HG03039 (cell line): ENCODE results near the gene SULF2.

Experiments used
- ATAC-seq: cut with Tn5 transposase; IDR thresholded peaks from one replicate; pipeline ENCODE4 v1.9.1; 2021; ENCODE audit warnings: mild to moderate bottlenecking, moderate library complexity; ENCODE audit not compliant: unreplicated experiment

The SULF2 gene

DNA sequence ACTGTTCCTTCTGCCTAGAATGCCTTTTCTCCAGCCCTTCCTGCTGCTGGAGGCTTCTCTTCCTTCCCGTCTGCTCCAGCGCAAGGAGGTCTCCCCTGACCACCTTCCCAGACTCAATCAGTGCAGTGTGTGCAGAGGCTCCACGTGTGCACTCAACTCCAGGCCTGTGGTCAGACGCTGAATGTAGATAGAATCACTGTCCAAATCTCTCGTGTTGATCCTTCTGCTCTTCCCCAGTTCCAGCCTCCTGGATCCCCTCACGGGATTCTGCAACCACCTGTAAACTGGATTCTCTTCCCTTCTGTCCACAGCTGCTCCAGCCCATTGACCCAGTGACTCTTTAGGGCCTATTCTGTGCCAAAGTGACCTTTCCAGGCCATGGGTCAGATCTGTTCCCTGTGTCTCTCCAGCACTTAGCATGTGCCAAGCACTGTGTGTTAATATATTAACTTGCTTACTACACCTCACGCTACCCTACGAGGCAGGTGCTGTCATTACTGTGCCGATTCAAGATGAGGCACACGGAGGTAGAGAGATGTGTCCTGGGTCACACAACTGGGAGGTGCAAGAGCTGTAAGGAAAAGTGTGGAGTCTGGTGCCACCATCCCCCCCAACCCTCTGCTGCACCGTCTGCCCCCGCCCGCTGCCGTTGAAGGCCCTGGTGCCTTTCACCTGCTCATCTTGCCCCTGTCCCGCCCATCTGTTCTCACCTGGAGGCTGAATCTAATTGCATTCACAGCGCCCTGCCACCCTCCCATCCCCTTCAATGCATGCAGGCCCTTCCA, 112.2 kb downstream of the SULF2 start:
- ATAC-seq: no peak

DNA sequence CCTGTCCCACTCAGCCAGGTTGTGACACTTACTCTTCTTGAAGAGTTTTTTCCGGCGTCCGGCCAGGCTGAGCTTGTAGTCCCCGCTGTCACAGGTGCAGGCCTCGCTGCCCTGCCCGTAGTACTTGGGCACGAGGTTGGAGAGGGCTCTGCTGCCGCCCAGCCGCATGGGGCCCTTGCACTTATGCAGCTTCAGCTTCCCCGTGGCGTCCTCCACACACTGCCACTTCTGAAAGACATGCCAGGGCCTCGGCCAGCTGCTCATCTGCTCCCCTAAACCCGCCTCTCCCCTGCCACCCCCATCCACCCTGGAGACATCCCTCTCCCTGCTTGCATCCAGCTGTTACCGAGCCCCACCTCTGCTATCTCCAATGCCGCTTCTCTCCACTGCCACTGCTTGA, 113.1 kb downstream of the SULF2 start:
- ATAC-seq: no peak

DNA sequence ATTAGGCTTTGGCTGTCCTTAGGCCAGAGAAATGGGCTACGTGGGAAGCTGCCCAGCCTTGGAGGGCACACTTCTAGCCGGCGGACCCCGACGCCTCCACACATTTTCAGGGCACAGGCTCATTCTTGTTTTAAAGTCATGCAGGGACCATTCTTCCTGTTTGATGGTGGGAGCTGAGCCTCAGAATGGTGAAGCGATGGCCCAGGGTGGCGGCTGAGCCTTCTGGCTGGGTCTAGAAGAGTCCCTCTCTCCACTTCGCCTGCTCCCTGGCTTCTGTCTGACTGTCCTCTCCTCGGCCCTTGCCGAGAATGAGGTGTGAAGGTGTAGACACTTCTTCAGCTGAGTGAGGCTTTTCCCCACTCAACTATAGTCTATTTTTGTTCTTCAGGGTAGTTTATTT, 114.4 kb downstream of the SULF2 start:
- no peak for ATAC-seq

DNA sequence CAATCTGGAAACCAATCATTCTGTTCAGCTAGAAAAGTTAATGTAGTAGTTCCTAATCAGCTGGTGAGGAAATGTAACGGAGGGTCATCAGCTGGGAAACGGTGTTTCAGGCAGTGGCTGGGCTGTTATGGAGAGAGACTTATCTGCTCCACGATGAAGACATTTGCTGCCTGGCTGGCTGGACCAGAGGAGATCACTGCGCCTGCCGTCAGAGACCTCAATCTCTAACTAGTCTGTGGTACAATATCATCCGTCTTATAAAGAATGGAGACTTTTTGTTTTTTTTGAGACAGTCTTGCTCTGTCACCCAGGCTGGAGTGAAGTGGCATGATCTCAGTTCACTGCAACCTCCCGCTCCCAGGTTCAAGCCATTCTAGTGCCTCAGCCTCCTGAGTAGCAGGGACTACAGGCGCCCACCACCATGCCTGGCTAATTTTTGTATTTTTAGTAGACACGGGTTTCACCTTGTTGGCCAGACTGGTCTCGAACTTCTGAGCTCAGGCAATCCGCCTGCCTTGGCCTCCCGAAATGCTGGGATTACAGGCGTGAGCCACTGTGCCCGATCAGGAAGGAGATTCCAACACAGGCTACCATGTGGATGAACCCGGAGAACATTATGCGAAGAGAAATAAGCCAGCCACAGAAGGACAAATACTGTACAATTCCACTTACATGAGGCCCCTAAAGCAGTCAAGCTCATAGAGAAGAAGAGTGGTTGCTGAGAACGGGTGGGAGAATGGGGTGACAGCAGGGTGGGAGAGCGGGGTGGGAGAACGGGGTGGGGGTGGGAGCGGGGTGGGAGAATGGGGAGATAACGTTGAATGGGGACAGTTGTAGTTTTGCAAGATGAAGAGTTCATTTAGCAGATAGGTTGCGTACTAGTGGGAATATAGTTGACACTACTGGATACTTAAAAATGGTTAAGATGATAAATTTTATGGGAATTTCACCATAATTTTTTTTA, 115.1 kb downstream of the SULF2 start:
- ATAC-seq: no peak

DNA sequence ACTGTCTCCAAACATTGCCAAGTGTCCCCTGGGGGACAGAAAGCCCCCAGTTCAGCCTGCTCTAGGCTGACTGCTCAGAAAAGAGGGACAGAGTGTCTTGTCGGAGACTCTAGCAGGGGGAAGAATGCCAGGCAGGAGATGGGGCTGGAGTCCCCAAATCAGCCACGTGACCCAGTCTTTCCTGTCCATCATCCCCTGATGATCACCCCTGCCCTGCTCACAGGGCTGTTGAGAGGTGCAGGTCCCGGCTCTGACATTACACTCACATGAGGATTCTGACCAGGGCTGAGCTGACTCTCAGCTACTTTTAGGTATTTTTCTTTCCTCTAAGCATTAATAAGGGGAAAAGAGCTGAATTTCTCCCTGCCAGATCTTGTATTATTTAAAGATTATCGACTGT, 115.8 kb downstream of the SULF2 start:
- no peak for ATAC-seq

DNA sequence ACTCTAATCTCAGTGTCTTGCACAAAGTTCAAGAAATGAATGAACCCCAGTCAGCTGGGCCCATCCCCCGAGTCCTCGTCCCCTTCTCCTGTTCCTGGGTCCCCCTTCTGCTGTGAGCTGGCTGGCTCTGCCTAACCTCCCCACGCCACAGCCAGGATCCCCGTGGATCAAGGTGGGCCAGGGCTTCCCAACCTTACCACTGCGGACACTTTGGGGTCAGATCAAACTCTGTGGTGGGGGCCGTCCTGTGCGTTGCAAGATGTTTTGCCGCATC, 116.2 kb downstream of the SULF2 start:
- no peak for ATAC-seq

DNA sequence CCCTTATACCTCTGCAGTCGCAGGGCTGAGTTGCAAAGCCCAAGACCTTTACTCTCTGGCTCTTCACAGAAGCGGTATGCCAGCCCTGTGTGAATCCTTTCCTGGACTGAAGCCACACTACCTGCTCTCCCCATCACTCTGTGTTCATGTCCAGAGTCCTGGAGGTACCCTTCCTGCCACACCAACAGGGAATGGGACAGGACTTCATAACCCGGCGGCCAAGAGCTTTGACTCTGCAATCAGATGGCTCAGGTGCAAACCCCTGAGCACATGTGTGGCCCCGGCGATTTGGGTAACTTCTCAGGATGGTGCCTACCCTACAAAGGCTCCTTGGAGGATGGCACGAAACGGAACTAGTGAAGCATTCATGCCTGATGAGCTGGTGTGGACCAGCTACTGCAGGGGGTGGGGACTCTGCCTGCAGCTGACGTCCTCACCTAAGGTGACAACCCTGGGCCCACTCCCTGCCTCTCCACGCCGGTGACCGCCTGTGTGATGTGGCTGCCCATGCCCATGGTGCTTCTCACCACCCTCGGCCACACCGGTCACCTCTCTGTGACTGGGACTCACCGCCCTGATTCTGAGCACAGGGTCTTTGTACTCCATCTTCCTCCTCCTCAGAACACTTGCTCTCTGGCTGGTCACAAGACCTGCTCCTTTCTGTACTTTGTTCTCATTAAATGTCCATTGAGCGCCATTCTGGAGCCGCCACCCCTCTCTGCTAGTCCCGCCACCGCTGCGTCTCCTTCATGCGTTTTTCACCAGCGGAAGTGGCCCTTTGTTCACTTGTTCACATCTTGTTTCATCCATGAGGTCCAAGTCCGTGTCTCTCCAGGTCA, 116.7 kb downstream of the SULF2 start:
- no peak for ATAC-seq

DNA sequence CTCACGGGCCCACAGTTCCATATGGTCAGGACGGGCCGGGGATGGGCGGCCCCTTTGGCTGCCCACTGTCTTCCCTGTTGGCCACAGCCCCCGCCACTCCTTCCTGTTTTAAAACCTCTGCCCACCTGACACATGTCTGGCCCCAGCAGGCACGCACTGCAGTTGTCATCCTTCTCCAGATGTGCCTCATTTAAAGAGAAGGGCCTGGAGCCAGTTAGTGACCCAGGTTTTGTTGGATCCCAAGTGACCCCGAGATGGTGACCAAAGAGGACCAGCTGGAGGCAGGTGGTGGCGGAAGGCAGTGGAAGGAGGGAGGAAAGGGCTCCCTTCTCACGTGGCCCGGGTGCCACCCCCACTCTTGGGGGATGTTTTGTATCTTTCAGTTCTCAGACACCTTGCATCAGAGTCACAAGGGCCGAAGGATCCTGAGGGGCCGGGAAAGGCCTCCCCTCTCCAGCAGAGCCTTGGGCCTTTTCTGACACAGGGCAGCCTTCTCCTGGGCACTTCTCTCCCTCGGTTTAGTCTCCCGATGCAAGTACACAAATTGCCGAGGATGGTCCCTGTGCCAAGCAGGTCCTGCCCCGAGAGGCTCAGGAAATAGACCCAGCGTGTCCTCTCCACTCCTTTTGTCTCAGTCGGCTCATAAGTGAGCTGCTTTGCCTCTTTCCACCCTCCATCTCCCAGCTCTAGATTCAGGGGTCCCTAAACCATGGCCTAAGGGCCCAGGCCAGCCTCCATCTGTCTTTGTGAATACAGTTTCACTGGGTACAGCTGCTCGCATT, 117.6 kb downstream of the SULF2 start:
- no peak for ATAC-seq

DNA sequence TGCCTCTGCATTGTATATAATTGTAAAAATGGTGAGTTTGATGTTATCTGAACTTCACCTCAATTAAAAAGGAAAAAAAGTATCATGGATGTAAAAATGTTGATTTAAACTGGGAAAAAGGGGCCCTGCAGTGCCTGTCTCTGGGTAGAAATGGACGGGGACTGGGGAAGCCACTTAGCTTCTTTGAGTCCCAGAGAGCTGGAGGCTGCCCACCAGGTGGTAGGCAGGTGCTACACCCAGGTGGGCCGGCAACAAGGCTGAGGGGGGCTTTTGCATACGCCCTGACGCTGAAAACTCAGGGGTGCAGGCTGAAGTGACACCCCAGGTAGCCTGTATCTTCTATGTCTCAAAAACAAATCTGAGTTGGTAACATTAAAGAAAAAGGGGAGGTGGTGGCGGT, 118.2 kb downstream of the SULF2 start:
- no peak for ATAC-seq

DNA sequence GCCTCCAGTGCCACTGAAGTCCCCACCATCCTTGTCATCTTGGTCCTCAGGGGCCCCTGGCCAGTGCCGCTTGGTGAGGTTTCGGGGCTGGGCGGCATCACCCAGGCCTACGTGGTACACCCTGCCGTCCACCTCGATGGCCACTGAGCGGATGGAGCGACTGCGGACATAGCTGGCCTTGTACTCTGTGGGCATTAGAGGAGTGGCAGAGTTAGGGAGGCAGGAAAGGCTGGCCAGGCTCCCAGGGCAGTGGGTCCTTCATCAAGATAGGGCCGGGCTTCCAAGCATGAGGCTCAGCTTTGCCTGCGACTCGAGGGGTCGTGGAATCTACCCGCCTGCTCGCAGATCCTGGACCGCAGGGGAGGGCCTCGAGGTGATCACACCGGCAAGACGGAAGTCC, 119.0 kb downstream of the SULF2 start:
- ATAC-seq: no peak

DNA sequence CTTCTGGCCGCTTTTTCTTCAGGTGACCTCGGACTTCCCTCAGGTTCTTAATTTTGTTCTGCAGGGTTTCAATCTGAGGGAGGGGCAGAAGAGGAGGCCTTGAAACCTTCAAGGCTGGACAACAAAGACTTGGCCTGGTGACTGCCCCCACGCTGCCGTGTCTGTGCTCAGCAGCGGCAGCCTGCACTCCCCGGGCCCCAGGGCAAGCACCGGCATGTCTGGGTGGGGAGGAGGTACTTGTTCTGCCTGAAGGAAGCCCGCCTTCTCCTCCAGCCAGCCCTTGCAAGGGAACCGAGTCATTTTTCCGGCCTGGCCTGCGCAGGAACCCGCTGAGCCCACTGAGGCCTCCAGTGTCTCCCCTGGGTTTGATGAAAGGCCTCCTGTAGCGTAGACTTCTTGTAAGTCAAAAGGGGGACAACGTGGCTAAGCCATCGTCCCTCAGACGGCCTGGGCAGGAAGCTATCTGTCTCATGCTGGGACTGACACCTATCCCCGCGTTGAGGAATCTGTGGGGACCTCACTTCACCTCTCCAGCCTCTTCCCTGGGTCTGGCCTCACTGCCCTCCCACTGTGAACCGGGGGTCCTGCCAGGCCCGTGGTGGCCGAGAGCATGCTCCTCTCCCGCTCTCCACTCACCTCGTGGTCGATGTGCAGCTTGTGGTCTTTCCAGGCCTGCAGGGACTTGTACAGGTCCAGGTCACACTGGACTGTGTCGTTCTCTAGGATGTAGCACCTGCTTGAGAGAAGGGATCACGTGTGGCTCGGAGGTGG, 119.9 kb downstream of the SULF2 start:
- no peak for ATAC-seq

DNA sequence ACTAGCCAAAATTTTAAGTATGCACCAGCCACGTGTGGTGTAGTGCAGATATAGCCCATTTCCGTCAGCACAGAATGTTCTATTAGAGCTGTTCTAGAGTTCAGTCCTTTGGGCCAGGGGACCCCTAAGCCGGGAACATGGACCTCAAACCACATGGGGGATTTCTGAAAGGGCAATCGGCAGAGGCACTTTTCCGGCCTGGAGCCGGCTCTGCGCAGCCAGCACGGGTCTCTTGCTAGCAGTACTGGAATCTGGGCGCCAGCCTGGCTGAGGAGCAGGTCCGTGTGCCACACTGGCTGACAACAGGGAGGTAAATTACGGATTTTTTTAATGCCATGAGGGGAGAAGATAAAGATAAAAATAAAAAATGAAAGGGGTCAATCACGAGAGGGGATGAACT, 120.5 kb downstream of the SULF2 start:
- no peak for ATAC-seq

DNA sequence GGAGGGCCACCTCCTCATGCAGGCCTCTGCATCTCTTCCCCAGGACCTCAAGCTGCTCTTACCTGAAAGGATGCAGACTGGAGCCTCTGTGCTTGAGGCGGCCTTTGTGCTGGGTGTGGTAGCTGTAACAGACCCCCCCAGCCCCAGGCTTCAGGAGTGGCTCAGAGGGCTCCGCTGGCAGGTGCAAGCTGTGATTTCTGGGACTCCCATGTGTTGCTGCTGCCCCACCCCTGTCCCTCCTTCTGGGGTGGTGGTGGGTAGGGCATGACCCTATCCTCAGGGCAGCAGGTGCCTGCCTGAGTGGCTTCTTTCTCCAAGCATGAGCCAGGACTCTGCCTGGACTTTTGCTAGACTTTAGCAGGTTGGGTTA, 121.2 kb downstream of the SULF2 start:
- ATAC-seq: no peak

DNA sequence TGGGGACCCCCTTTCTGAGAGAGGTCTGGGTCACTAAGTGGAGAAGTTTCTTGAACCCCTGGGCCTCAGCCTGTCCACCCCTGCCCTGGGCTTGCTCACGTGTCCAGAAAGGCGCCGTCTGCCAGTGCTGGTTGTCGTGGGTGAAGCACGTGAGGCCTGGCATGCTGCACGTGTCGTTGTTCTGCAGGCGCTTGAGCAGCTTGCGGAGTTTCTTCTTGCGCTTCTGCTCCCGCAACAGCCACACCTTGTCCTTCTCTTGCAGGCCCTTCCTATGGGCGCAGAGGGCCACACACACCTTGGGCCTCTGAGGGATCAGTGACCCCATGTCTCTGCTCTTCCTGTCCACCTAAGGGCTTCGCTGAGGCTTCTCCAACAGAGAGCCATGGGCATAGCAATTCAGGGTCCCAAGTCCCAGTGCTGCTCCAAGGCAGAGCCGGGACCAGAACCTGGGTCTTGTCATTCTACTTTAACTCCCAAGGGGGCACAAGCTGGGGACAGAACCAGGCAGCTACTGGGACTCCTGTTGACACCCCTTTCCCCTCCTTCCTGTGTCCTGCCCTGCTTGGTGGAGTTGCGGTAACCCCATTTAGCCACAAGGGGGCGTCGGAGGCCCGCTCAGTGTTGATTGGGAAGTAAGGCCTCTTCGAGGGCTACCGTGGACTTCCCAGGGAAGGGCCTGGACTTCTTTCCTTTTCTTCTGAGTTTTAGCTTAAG, 121.8 kb downstream of the SULF2 start:
- no peak for ATAC-seq

DNA sequence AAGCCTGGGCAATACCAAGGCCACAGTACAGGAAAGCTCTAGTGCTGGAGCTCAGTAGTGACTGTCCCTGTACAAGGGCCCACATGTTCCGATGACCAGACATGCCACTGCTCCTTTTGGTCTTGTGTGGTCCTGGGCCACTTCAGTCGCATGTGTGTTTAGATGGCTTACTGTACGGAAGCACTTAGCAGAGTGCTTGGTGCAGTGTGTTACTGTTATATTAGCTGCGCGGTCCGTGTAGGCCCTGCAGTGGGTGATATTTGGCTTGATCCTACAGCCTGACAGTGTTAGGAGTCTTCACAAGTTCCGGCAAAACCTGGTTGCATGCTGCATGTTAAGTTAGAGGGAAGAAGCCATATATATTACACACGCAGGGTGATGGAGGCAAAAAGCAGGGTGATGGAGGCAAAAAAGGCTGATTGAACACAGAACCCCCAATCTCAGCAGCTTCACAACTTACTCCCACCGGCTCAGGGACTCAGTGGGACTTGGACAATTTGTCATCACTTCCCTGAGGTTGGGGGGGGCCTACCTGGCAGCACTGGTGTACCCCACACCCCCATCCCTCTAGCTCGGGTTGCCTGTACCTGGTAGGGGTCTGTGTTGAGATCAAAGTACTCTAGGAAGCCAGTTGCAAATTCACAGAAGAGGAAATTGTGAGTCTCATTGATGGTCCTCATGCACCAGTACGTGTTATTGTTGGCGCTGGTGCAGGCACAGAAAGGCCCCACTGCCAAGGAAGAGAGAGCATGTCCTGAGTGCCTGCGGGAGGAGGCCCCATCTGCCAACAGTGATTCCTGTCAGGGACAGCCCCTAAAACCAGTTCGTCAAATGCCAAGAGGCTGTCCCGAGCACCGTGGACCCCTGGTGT, 122.6 kb downstream of the SULF2 start:
- no peak for ATAC-seq

DNA sequence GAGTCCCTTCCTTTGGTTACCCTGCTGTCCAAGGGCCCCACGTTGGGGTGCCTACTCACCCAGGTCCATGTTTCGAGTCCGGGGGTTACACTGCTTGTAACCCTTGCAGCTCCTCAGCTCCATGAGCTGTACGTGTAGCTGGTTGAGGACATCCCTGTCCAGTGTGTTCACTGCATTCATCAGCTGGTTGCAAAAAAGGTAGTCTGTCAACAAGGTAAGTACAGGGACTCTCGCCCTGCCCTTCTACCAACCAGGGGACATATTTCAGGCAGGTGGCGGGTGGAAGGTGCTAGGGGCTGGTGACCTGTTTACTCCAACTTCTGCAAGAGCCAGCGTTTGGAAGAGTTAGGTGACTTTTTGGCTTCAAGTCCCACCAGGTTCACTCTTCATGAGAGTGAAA, 123.6 kb downstream of the SULF2 start:
- no peak for ATAC-seq

DNA sequence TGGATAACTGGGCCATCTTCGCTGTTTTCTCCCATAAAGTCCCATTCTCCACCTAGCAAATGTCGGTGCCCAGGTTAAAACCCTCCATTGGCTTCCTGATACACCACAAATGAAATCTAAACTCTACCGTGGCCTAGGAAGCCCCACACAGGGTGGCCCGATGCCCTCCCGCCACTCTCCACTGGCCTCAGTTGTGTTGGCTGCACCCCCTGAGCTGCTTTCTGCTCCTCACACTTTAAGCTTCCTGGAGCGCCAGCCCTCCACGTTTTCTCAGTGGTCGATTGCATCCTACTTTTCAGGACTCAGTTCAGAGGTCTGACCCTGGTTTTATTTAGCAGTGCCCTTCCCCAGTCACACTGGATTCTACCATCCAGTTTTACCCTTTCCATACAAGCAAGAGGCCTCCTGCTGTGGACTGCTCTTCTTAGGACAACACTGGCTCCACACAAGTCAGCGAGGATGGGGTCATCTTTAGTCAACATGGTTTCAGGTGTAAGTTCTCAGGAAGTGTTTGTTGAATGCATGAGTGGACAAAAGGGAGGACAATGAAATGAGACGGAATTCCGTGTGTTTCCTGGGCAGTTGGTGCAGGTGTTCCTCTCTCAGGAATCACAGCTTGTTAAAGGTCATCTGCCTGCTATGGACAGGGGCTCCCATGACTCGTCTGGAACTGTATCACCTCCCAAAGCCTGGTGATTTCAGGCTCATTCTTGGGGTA, 124.1 kb downstream of the SULF2 start:
- ATAC-seq: no peak

DNA sequence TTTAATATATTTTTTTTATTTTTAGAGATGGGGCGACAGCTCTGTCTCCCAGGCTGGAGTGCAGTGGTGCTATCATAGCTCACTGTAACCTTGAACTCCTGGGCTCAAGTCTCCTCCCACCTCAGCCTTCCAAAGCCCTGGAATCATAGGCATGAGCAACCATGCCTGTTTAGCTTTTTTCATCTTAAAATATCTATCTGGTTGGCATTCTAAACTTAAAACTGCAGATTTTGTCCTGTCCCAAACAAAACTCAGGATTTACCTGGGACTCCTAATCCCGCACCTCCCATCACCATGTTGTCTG, 124.7 kb downstream of the SULF2 start:
- no peak for ATAC-seq
